ENCODE measurements around the gene ARHGEF17. TPM values are rescaled to one million over a fixed set of nuclear protein-coding genes. Genes with fewer than 3 reads are reported as not detected.
"Not testable (repeated sequence)": the region's sequence is repeated elsewhere in the genome, so short reads cannot be mapped to it uniquely, and the experiment has no call there.

The ARHGEF17 gene
- total RNA-seq, 1 experiment from 2014 or later = 77.9 TPM

DNA sequence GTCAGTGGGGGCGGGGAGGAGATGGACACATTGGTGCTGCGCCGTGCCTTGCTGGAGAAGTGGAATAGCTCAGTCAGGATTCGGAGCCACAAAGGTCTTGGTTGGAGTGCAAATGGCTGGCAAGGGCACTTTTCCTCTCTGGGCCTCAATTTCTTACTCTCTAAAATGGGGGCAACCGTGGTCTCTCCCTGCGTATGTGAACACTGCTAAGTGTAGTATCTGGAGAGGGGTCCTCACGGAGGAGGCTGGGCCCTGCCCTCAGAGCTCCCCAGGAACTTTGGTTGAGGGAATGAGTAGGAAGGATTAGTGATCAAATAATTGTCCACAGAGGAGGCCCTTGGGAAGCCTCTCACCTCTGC lies 35.4 kb upstream of the ARHGEF17 start:
- TF ChIP-seq, protein P1, sequence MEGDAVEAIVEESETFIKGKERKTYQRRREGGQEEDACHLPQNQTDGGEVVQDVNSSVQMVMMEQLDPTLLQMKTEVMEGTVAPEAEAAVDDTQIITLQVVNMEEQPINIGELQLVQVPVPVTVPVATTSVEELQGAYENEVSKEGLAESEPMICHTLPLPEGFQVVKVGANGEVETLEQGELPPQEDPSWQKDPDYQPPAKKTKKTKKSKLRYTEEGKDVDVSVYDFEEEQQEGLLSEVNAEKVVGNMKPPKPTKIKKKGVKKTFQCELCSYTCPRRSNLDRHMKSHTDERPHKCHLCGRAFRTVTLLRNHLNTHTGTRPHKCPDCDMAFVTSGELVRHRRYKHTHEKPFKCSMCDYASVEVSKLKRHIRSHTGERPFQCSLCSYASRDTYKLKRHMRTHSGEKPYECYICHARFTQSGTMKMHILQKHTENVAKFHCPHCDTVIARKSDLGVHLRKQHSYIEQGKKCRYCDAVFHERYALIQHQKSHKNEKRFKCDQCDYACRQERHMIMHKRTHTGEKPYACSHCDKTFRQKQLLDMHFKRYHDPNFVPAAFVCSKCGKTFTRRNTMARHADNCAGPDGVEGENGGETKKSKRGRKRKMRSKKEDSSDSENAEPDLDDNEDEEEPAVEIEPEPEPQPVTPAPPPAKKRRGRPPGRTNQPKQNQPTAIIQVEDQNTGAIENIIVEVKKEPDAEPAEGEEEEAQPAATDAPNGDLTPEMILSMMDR (IDR thresholded peaks at IDR 0.05; ENCODE audit: insufficient read depth in 1 of 2, low read depth in 1 of 2, low read length in 1 of 2, severe bottlenecking in 1 of 2, unreplicated experiment in 1 of 2) = no peak
- Mint-ChIP-seq H3K36me3 (ENCODE audit: insufficient read depth, unreplicated experiment) (peaks cover 71% of the 10 kb centered on the region), H3K27me3 (ENCODE audit: insufficient read depth, unreplicated experiment) (no peaks in the 10 kb centered on the region), H3K9me3 (ENCODE audit: unreplicated experiment) (no peaks in the 10 kb centered on the region), H3K27ac (ENCODE audit: unreplicated experiment) (peak overlapping the region; percentile 99), H3K4me3 (ENCODE audit: unreplicated experiment) (peak overlapping the region; percentile 80), H3K4me1 (ENCODE audit: low read depth, unreplicated experiment) (peaks cover 80% of the 10 kb centered on the region)
- intact Hi-C loops (cut with micrococcal nuclease; ENCODE audit: unreplicated experiment) = no loop called here
- CTCF ChIA-PET = interaction anchor here (0.5 to 2.2 kb wide), 10 partner anchors 14 to 438 kb away, joined by 3 to 20 read pairs (median 4); no protein-coding TSS in a partner anchor
- H3K36me3 ChIP-seq (ENCODE audit: control insufficient read depth, insufficient read depth, low read length) = peaks cover 3% of the 10 kb centered on the region; the same call in 1 of the 2 replicates
- H3K9me3 ChIP-seq = no peaks in the 10 kb centered on the region
- no TSS peak for BruUV-seq (replicated peaks)
- peaks cover 85% of the 10 kb centered on the region for H3K4me1 ChIP-seq
- DNase-seq = no peak
- no peaks in the 10 kb centered on the region for H3K27me3 ChIP-seq (replicated peaks; ENCODE audit: control insufficient read depth, insufficient read depth, low read length)
- peak overlapping the region; percentile 38 for H3K4me3 ChIP-seq (ENCODE audit: low read depth, low read length)
- POLR2A ChIA-PET = interaction anchor here (1.2 to 1.6 kb wide), 5 partner anchors 10 to 35 kb away, joined by 3 to 11 read pairs (median 4); no protein-coding TSS in a partner anchor

DNA sequence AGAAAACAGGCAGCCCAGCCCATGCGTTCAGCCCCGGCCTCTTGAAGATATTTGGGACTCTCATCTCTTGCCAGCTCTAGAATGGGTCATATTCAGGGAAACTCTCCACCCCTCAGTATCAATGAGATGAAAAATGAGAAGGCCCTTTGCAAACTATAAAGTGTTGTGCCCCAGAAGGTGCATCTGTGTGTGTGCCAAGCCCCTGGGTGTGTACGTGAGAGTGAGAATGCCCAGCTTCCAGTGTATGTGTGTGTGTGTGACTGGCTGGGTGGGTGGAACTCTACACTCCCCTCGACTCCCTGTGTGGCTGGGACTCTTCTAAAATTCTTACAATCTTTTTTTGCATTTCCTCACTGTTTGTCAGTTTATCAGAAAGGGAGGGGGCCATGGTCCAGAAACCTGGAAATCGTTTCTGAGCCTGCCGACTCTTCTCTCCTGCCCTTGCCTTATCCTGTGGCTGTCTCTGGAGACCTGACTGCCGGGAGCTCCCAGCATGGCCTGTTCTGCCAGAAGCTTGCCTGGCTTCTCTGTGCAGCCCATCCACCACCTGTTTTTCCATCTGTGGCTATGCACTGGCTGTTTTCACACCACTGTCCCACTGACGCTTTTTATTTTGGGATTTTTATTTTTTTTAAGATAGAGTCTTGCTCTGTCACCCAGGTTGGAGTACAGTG lies 34.7 kb upstream of the ARHGEF17 start:
- TF ChIP-seq, protein P1 (IDR thresholded peaks at IDR 0.05; ENCODE audit: insufficient read depth in 1 of 2, low read depth in 1 of 2, low read length in 1 of 2, severe bottlenecking in 1 of 2, unreplicated experiment in 1 of 2) = no peak
- peak in 1 of 2 experiments; percentile 38 for DNase-seq
- Mint-ChIP-seq H3K9me3 (ENCODE audit: unreplicated experiment) (no peaks in the 10 kb centered on the region), H3K27ac (ENCODE audit: unreplicated experiment) (peak overlapping the region; percentile 99), H3K4me1 (ENCODE audit: low read depth, unreplicated experiment) (peaks cover 74% of the 10 kb centered on the region), H3K4me3 (ENCODE audit: unreplicated experiment) (peak overlapping the region; percentile 80), H3K27me3 (ENCODE audit: insufficient read depth, unreplicated experiment) (no peaks in the 10 kb centered on the region), H3K36me3 (ENCODE audit: insufficient read depth, unreplicated experiment) (peaks cover 75% of the 10 kb centered on the region)
- H3K36me3 ChIP-seq (ENCODE audit: control insufficient read depth, insufficient read depth, low read length) = peaks cover 3% of the 10 kb centered on the region; the same call in 1 of the 2 replicates
- BruUV-seq (replicated peaks) = no TSS peak
- POLR2A ChIA-PET = interaction anchor here (0.8 to 1.6 kb wide), 5 partner anchors 11 to 36 kb away, joined by 3 to 6 read pairs (median 4); no protein-coding TSS in a partner anchor
- intact Hi-C loops (cut with micrococcal nuclease; ENCODE audit: unreplicated experiment) = no loop called here
- CTCF ChIA-PET = interaction anchor here (0.5 to 2.2 kb wide), 9 partner anchors 9 to 439 kb away, joined by 3 to 20 read pairs (median 5); no protein-coding TSS in a partner anchor
- peak overlapping the region; percentile 38 for H3K4me3 ChIP-seq (ENCODE audit: low read depth, low read length)
- peaks cover 89% of the 10 kb centered on the region for H3K4me1 ChIP-seq
- H3K9me3 ChIP-seq = no peaks in the 10 kb centered on the region
- no peaks in the 10 kb centered on the region for H3K27me3 ChIP-seq (replicated peaks; ENCODE audit: control insufficient read depth, insufficient read depth, low read length)

DNA sequence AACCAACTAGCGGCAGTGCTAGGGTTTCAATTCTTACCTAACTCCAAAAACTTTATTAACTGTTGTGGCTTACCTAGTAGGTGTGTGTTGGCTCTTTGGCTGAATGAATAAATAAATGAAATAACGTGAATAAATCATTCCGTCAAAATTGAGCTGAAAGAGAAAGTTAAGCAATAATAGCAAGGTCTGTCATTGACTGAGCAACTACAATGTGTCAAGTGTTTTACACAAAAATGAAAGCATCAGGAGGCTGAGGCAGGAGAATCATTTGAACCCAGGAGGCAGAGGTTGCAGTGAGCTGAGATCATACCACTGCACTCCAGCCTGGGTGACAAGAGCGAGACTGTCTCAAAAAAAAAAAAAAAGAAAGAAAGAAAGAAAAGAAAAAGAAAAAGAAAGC lies 33.9 kb upstream of the ARHGEF17 start:
- H3K36me3 ChIP-seq (ENCODE audit: control insufficient read depth, insufficient read depth, low read length); DNase-seq; H3K27me3 Mint-ChIP-seq (ENCODE audit: insufficient read depth, unreplicated experiment); BruUV-seq (replicated peaks); H3K9me3 ChIP-seq; H3K9me3 Mint-ChIP-seq (ENCODE audit: unreplicated experiment); H3K27me3 ChIP-seq (replicated peaks; ENCODE audit: control insufficient read depth, insufficient read depth, low read length); H3K4me3 ChIP-seq (ENCODE audit: low read depth, low read length); intact Hi-C loops (cut with micrococcal nuclease; ENCODE audit: unreplicated experiment); POLR2A ChIA-PET: not testable (repeated sequence)
- H3K4me1 Mint-ChIP-seq (ENCODE audit: low read depth, unreplicated experiment) = peaks cover 69% of the 10 kb centered on the region
- H3K36me3 Mint-ChIP-seq (ENCODE audit: insufficient read depth, unreplicated experiment) = peaks cover 83% of the 10 kb centered on the region
- H3K27ac Mint-ChIP-seq (ENCODE audit: unreplicated experiment) = peak overlapping the region; percentile 99
- CTCF ChIA-PET = interaction anchor here (0.5 to 2.2 kb wide), 4 partner anchors 8 to 76 kb away, joined by 3 to 20 read pairs (median 4); no protein-coding TSS in a partner anchor
- H3K4me1 ChIP-seq = peaks cover 88% of the 10 kb centered on the region
- H3K4me3 Mint-ChIP-seq (ENCODE audit: unreplicated experiment) = peak overlapping the region; percentile 80

All from Caco-2 (cell line).